HG02885 (cell line): ENCODE data around the gene FBXW2.
"Not testable (repeated sequence)": the region's sequence is repeated elsewhere in the genome, so short reads cannot be mapped to it uniquely, and the experiment has no call there.

Experiments used
- ATAC-seq: cut with Tn5 transposase; IDR thresholded peaks from one replicate; pipeline ENCODE4 v1.9.1; 2021; ENCODE audit warnings: mild to moderate bottlenecking; ENCODE audit not compliant: unreplicated experiment, poor library complexity

FBXW2 gene, protein sequence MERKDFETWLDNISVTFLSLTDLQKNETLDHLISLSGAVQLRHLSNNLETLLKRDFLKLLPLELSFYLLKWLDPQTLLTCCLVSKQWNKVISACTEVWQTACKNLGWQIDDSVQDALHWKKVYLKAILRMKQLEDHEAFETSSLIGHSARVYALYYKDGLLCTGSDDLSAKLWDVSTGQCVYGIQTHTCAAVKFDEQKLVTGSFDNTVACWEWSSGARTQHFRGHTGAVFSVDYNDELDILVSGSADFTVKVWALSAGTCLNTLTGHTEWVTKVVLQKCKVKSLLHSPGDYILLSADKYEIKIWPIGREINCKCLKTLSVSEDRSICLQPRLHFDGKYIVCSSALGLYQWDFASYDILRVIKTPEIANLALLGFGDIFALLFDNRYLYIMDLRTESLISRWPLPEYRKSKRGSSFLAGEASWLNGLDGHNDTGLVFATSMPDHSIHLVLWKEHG

DNA sequence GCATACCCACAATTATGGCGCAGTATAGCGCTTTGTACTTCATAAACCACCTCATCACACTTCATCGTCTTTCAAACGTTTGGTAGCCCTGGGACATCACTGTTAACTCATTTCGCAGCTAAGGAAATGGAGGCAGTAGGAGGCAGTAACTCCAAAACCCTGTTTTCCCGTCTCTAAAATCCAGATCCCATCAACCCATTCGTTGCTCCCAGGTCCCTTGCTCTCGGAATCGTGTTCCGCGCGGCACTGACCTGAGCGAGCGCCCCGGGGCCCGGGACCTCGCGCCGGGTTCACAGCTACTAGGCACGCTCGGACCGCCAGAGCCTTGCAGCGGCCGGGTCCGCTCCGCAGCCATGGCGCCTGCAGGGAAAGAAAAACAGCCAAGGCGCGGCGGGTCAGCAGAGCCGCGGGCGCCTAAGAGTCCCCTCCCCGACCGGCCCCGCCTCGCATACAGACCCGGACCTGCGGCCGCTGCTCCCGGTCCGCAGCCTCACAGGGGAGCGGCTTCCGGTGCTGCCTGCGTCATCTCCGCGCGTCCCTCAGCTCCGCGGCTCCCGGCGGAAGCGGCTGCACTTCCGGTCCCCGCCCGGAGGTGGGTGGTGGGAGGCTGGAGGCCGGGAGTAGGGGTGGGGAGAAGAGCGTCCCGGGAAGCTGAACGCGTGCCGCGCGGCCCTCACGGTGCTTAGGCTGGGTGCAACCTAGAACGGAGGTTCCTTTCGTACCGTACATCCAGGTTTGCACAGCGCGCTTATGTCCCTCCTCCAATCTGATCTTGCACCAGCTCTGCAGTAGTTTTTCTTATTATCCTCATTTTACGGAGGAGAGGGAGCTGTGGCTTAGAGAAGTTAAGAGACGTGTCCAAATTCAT, at the start of gene FBXW2:
Gene FBXW2, minus strand, starts transcription at position 519 of the 868 bp plus-strand sequence. CDS start 5,158 bp downstream, outside the sequence.
- ATAC-seq: peak; percentile 94

DNA sequence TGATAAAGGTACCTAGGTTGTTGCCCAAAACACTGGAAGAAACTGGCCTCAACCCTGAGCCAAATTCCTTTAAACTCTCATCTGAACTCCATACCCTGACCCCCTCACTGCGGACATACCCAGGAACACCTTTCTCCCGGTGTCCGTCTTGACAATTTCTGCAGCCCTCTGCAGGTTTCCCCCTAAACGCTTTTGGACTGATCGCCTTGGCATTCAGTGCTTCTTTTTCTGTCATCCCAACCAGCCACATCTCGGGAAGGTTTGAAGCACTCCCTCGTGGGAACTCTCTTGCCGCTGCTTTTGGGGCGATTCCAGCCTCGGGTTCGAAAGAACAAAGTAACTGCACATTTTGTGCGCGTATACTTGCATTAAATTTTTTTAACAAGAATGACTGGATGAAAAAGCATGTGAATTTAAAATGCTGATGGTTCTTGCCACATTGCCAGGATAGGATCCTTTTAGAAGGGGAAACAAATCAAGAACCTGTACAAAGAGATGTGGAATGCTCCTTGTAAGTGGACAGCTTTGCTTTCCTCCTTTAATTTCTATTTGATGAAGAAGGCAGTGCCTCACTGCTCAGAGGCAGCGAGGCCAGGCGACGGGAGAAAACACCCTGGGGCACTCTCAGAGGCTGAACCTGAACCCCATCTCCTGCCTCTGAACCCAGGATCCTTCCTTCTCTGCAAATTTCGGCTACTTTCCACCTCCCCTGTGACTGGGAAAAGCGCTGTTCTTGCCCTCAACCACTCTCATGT, 48.9 kb upstream of the FBXW2 start:
- peak; percentile 11 for ATAC-seq

DNA sequence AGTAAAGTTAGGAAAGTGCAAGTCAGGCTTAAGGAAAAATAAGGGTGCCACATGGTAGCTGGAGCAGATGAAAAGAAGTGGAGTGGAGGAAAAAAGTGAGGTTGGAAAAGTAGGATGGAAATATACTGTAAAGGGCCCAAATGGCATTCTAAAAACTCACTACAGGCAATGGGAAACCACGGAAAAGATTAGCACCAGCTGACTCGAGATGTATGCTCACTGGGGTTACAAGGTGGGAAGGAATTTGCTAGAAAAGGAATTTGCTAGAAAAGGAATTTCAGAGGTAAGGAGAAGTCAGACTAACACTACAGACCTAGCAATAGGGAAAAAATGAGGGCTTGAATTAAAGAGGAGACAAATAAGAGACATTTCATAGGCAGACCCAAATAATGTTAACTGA, 45.9 kb upstream of the FBXW2 start:
- ATAC-seq: no peak

DNA sequence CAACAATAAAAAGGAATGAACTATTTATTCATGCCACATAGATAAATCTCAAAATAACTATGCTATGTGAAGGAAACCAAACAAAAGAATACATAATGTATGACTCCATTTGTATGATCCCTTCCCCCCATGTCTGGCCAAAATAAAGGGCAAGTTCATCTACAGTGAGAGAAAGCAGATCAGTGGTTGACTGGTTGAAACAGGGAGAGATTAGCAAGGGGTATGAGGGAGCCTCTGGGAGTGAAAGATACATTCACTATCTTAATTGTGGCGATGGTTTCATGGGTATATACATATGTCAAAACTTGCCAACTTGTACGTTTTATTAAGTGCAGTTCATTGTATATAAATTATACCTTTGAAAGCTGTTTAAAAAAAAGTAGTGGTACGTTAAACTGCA, 44.7 kb upstream of the FBXW2 start:
- no peak for ATAC-seq

DNA sequence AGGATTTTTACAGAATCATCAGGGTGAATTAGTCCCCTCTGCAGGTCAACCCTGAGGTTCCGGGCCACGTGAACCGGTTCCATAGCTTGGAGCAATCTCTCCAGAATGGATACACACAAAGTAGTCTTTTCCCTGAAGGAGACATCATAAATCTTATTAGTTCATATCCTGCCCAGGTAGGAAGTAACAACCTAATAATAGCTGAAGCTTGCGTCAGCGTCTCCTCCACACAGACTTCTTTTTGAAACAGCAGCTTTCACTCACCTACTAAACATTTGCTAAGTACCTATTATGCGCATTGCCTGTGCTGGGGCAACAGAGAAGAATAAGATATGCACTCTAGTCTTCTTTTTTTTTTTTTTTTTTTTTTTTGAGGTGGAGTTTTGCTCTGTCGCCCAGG, 40.1 kb upstream of the FBXW2 start:
- ATAC-seq: no peak

DNA sequence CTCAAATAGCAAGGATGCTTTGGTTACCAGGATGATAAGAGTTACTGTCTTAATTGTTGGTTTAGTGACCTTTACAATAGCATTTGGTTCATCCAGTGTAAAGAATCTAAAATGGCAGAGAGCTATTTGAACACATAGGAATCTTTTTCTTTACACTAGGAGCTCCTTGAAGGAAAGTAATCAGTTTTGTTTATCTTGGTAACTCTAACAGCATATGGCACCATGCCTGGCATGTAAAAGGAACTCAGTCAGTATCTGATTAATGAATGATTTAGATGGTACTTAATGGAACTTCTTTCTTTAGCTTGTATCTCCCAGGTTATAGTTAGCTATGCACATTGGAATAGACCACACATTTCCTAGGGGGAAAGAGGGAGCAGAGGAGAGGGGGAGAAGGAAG, 39.6 kb upstream of the FBXW2 start:
- no peak for ATAC-seq

DNA sequence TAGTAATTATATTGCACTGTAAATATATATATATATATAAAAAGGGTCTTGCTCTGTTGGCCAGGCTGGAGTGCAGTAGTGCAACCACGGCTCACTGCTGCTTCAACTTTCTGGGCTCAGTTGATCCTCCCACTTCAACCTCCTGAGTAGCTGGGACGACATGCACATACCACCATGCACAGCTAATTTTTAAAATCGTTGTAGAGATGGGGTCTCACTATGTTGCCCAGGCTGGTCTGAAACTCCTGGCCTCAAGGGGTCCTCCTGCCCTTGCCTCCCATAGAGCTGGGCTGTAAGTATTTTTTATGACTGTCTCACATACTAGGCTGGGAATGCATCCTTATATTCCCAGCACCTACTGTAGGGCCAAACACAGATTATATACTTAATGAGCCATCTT, 37.6 kb upstream of the FBXW2 start:
- ATAC-seq: no peak

DNA sequence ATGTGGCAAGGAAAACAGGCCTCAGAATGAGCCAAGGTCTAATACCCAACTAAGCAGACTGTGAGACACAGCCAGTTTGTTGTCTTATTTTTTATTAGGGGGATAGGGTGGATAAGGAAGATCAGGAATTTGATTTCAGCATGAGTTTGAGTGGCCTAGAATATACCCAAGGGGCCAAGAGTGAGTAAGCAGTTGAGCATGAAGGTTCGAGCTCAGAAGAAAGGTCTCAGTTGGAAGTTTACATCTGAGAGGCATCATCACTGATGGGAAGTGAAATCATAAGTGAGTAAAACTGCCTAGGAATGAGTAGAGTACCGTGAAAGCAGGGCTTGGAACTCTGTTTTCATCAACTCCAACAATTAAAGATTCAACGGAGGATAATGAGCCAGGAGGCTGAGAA, 36.9 kb upstream of the FBXW2 start:
- no peak for ATAC-seq

DNA sequence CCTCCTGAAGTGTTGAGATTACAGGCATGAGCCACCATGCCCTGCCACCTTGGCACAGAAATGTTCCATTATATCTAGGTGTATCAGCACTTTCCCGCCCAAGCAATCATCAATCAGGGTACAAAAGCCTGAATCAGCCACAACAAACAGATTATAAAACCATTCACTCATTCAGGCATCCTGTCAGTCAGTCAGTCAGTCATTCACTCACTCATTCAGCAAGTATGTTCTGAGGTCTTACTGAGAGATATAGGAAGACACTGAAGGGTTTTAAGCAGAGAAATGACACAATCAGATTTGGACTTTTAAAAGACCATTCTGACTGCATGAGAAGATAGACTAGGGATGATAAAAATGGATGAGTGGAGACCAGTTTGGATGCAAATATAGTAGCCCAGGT, 36.4 kb upstream of the FBXW2 start:
- ATAC-seq: no peak

DNA sequence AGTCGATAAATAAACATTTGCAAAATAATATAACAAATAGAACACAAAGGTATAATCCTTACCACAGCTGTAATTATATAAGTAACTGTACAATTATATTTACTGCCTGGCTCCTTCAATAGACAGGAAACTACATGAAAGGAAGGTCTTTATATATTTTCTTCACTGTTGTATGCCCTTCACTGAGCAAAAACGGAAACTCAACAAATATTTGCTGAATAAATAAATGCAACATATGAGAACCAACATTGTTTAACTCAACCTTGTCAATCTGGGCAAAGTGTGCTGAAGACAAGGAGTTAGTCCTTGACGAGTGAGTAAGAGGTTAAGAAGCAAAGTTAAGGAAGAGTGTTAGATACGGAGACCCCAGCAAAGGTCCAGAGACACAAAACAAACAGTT, 26.9 kb upstream of the FBXW2 start:
- no peak for ATAC-seq

DNA sequence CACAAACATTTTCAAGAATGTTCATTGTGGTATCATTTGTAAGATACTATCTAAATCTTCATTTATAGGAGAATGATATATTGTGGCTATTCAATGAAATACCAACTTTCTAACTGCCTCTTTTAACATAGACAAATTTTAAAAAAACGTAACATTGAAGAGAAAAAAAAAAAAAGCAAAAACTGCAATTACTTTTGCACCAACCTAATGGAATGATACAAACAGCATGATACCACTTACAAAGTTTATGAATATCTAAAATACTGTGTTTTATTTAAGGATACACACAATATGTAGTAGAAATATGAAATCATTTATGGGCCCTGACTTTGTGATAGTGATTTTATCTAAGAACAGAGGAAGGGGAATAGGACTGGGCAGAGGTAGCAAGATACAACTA, 25.4 kb upstream of the FBXW2 start:
- no peak for ATAC-seq

DNA sequence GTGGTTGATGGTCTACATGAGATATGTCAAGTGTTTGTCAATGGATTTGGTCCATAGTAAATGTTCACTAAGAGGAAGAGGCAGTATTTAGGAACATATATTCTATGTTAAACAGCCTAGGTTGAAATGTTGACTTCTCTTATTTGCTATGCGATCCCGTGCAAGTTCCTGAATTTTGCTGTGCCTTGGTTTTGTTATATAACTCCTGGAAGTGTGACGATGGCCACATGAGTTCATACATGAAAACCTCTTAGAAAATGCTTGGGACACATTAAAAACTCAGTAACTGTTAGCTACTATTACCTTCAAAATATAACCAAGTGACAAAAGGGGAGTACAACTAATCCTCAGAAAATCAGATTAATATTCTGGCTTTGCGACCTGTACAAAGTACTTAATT, 21.9 kb upstream of the FBXW2 start:
- no peak for ATAC-seq

DNA sequence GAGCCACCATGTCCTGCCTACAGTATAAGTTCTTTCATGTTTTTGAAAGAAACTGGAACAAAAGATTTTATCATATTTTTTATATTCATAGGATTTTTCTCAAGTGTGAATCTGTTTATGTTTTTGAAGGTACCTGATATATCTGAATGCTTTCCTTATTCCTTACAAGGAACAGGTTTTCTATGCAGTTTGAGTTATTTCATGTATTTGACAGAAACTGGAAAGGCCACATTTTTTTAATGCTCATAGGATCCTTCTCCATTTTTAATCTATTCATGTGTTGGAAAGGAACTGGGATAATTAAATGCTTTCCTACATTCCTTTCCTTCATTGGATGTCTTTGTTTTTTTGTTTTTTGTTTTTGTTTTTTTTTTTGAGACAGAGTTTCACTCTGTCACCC, 15.7 kb upstream of the FBXW2 start:
- ATAC-seq: no peak

DNA sequence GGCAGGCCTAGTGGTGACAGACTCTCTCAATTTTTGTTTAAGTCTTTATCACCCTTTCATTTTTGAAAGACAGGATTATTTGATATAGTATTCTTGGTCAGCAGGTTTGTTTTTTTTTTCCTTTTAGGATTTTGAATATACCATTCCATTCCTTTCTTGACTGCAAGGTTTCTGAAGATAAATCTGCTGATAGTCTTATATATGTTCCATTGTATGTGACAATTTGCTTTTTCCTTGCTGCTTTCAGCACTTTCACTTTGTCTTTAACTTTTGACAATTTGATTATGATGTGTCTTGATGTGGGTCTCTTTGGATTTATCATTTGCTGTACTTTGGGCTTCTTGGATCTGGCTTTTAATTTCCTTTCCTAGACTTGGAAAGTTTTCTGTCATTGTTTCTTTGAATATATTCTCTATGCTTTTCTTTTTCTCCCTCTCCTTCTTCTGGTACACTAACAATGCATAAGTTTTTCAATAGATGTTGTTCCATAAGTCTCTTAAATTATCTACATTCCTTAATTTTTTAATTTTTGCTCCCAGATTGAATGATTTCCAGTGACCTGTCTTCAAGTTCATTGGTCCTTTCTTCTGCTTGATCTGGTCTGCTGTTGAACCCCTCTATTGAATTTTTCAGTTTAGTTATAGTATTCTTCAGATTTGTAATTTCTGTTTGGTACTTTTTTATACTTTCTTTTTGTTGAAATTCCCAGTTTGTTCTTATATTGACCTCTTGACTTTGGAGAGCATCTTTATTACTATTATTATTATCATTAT, 14.6 kb upstream of the FBXW2 start:
- no peak for ATAC-seq

DNA sequence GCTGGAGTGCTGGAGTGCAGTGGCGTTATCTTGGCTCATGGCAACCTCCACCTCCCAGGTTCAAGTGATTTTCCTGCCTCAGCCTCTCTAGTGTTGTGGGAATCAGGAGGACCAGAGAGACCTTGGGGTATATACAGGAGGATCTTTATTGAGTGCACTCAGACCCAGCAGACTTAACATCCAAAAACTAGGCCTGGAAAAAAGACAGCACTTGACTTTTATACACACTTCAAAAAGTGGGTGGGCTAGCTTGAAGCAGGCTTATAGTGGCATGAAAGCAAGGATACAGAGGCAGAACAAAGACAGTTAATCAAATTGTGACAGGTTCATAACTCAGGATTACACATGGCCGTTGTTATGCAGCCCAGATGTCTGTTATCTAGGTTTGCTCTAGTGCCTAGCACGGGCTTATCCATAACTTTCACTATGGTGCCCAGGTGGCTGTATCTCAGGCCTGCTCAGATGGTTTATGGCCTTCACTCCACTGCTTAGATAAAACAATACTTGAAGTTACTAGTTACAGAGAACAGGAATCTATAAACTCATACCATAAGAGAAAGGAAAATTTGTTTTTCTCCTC, 11.7 kb upstream of the FBXW2 start:
- ATAC-seq: not testable (repeated sequence)

DNA sequence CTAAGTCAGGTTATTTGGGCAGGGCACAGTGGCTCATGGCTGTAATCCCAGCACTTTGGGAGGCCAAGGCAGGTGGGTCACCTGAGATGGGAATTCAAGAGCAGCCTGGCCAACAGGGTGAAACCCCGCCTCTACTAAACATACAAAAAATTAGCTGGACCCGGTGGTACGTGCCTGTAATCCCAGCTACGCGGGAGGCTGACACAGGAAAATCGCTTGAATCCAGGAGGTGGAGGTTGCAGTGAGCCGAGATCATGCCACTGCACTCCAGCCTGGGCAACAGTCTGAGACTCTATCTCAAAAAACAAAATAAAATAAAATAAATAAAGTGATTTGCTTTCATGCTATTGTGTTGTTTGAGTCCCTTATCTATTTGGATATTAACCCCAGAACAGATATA, 8.2 kb upstream of the FBXW2 start:
- no peak for ATAC-seq

DNA sequence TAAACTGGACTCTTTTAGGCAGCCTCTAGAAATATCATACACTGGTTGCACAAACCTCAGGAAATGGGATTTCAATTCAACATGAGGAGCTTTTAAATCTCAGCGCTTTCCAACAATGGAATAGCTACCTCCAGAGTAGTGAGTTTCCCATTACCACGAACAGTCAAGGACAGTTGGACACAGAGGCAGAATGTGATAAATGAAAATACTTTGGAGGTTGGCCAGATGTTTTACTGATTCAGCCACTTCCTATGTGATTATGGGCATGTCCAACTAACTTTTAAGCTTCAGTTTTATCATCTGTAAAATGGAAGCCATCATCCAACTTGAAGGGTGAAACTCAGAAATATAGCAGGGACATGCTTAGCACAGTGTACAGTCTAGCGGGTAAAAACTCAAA, 2.1 kb downstream of the FBXW2 start:
- no peak for ATAC-seq

DNA sequence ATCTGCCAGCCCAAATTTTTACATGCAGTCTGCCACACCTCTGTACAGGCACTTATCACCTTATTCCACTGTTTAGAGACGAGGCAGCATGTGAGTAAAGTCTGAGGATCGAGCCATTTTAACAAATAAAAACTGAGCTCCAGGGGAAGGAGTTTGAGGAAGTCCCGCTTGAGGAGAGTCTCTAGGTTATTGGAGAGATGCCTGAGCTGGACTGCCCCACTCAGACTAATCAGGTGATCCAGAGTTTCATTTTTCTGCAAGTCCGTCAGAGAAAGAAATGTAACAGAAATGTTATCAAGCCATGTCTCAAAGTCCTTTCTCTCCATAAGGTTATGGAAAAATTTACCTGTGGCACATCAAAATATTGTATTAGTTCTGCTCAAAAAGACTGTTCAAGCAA, 5.3 kb downstream of the FBXW2 start:
- no peak for ATAC-seq

DNA sequence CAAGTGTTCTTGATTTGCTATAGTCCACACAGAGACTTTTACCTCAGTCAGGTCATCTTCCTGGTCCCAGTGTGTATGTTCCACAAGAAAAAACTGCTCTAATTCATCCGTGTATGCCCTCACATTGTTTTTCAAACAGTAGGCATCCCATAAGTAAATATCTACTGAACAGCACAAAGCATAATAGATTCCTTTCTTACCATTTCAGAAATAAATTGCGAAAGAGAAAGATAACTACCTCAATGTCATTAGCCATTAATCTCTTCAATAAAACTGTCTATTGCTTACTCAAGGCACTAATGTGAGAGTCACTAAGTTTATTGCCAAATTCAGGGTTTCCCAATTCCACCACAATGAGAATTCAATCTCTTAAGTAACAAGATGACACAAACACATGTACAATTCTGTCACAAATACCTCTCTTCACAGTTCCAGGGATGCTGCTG, 9.6 kb downstream of the FBXW2 start:
- ATAC-seq: no peak

DNA sequence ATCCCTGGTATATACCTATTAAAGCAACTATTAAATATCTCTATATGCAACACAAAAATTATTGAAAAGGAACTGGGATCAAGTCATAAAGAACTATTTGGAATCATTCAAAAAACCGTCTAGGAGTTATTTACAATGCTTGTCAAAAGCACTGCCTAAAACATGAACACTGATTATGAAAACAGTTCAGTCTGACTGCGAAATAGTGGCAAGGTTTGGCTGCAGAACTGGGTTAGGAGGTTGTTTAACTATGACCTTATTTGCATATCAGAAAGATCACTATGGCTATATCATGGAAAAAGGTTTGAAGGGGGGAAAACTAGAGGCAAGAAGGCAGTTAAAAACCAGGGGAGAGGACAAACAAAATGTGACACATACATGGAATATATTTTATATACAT, 12.0 kb downstream of the FBXW2 start:
- no peak for ATAC-seq
